NB4 (cell line): ENCODE data around the gene MAD1L1.

Experiments used
- DNase-seq: peaks from one replicate; pipeline ENCODE4 v3.0.0; 2010; ENCODE audit warnings: low read depth
- H3K4me3 ChIP-seq: one replicate; pipeline ENCODE4 v1.5.1; 2011; ENCODE audit warnings: mild to moderate bottlenecking, low read depth, low read length, moderate library complexity
- MYC ChIP-seq: IDR thresholded peaks from 2 replicates; pipeline ENCODE4 v1.6.1; 2011; ENCODE audit warnings: low read depth, low read length
- POLR2A ChIP-seq: IDR thresholded peaks from 2 replicates; pipeline ENCODE4 v1.6.1; 2011; ENCODE audit warnings: mild to moderate bottlenecking; ENCODE audit not compliant: insufficient read length; ENCODE audit errors: extremely low read depth
- TF ChIP-seq, protein P1 (sequence below): IDR thresholded peaks from one replicate; pipeline ENCODE4 v1.5.1; 2012; ENCODE audit warnings: low read depth, low read length
- TF ChIP-seq, protein P2 (sequence below): IDR thresholded peaks from 2 replicates; pipeline ENCODE4 v1.6.1; 2011; ENCODE audit warnings: low read depth, low read length

MAD1L1 gene

DNA sequence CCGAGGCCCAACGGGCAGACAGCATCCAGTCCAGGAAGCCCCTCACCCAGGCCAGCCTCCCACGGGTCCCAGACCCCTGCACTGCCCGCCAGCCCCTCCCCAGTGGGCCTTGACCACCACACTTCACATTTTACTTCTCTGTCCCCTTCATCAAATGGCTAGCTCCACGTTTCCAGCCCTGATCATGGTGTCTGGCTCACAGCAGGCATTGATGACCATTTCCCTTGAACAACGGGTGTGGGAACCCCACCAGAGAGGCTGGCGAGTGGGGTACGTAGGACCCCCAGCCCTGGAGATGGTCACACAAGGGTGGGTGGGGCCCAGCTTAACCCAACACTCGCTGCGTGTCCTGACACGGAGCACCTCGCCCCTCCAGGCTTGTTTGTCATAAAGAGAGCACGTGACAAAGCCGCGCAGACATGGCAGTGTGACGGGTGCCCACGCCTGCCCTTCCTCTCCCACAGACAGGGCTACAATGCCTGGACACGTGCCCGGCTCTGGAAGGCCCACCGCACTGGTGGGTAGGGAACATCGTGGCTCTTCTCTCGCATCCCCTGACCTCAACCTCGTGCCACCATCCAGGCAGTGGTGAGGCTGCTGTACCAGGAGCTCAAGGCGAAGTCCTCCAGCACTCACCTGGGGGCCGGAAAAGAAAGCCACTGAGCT lies 267.7 kb downstream of the MAD1L1 start:
- H3K4me3 ChIP-seq, result no peak overlapping the region
- TF ChIP-seq, protein P1, sequence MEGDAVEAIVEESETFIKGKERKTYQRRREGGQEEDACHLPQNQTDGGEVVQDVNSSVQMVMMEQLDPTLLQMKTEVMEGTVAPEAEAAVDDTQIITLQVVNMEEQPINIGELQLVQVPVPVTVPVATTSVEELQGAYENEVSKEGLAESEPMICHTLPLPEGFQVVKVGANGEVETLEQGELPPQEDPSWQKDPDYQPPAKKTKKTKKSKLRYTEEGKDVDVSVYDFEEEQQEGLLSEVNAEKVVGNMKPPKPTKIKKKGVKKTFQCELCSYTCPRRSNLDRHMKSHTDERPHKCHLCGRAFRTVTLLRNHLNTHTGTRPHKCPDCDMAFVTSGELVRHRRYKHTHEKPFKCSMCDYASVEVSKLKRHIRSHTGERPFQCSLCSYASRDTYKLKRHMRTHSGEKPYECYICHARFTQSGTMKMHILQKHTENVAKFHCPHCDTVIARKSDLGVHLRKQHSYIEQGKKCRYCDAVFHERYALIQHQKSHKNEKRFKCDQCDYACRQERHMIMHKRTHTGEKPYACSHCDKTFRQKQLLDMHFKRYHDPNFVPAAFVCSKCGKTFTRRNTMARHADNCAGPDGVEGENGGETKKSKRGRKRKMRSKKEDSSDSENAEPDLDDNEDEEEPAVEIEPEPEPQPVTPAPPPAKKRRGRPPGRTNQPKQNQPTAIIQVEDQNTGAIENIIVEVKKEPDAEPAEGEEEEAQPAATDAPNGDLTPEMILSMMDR, result no peak
- TF ChIP-seq, protein P2, sequence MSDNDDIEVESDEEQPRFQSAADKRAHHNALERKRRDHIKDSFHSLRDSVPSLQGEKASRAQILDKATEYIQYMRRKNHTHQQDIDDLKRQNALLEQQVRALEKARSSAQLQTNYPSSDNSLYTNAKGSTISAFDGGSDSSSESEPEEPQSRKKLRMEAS, result no peak
- TF ChIP-seq MYC, result no peak
- TF ChIP-seq POLR2A, result no peak
- DNase-seq, result no peak

DNA sequence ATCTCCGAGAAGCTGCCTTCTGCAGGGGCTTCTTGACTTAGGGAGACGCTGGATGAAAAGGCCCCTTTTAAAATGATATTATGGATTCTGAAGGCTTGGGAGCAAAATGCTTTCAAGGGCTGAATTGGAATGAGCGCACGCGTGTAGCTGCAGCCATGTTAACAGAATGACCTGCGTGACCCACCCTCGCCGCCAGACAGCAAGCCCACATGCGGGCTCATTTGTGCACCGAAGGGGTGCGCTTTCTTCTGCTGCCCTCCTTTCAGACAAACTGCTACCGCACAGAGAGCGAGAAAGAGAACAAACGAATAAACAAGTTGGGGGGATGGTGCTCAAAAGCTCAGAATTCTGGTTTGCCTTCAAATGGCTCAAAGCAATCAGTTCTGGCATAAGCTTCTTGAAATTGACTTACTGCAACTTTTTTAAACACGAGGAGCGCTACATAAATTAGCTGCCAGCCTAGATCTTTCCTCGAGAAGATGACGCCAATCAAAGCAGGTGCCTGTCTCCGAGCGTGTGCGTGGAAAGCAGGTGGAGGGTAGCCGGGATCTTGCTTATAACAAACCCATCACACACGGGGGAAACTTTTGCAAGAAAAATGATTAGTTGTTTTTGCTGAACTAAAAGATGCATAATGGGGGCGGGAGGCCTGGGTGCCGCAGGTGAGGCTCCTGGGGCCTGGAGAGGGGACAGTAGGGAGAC lies 268.4 kb downstream of the MAD1L1 start:
- TF ChIP-seq MYC, result no peak
- TF ChIP-seq, protein P2, result no peak
- TF ChIP-seq, protein P1, result no peak
- no peak for TF ChIP-seq POLR2A
- DNase-seq, result no peak
- no peak overlapping the region for H3K4me3 ChIP-seq

GRCh38 chr7:1963575-1963974 lies 269.2 kb downstream of the MAD1L1 start:
- no peak for DNase-seq
- TF ChIP-seq POLR2A (no peak), MYC (no peak)
- TF ChIP-seq, protein P2, result no peak
- TF ChIP-seq, protein P1, result no peak
- no peak overlapping the region for H3K4me3 ChIP-seq

DNA sequence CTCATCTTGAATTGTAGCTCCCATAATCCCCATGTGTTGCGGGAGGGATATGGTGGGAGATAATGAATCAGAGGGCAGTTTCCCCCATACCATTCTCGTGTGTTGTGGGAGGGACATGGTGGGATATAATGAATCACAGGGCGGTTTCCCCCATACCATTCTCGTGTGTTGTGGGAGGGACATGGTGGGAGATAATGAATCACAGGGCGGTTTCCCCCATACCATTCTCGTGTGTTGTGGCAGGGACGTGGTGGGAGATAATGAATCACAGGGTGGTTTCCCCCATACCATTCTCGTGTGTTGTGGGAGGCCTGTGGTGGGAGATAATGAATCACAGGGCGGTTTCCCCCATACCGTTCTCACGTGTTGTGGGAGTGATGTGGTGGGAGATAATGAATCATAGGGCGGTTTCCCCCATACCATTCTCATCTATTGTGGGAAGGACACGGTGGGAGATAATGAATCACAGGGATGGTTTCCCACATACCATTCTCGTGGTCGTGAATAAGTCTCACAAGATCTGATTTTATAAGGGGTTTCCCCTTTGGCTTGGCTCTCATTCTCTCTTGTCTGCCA lies 271.0 kb downstream of the MAD1L1 start:
- no peak overlapping the region for H3K4me3 ChIP-seq
- no peak for TF ChIP-seq POLR2A
- TF ChIP-seq, protein P2, result no peak
- TF ChIP-seq, protein P1, result no peak
- no peak for TF ChIP-seq MYC
- peak; percentile 81 for DNase-seq

GRCh38 chr7:1959305-1959704 lies 273.4 kb downstream of the MAD1L1 start:
- no peak for DNase-seq
- TF ChIP-seq MYC, result no peak
- TF ChIP-seq POLR2A, result no peak
- TF ChIP-seq, protein P2, result no peak
- TF ChIP-seq, protein P1, result no peak
- no peak overlapping the region for H3K4me3 ChIP-seq
